Activated naive CD8-positive, alpha-beta T cell (primary cell): Measurements from ENCODE around the gene AMOTL1.

Experiments used
- H3K27ac Mint-ChIP-seq: one replicate; pipeline ENCODE4 v1.8.0; 2021; ENCODE audit warnings: mixed read lengths
- H3K27me3 Mint-ChIP-seq: one replicate; pipeline ENCODE4 v1.8.0; 2021; ENCODE audit warnings: mixed read lengths
- H3K36me3 Mint-ChIP-seq: one replicate; pipeline ENCODE4 v1.8.0; 2021; ENCODE audit warnings: mixed read lengths
- H3K4me1 Mint-ChIP-seq: one replicate; pipeline ENCODE4 v1.8.0; 2021; ENCODE audit warnings: low read depth, mixed read lengths
- H3K4me3 Mint-ChIP-seq: one replicate; pipeline ENCODE4 v1.8.0; 2021; ENCODE audit warnings: mild to moderate bottlenecking, mixed read lengths
- H3K9me3 Mint-ChIP-seq: one replicate; pipeline ENCODE4 v1.8.0; 2021; ENCODE audit warnings: low read depth, mixed read lengths

AMOTL1 gene

GRCh38 chr11:94735907-94736306 is 32.2 kb upstream of the AMOTL1 start:
- Mint-ChIP-seq H3K9me3 (no peaks in the 10 kb centered on the region), H3K27ac (no peak overlapping the region), H3K4me3 (no peak overlapping the region), H3K36me3 (no peaks in the 10 kb centered on the region), H3K4me1 (peaks cover 2% of the 10 kb centered on the region), H3K27me3 (peaks cover 2% of the 10 kb centered on the region)

DNA sequence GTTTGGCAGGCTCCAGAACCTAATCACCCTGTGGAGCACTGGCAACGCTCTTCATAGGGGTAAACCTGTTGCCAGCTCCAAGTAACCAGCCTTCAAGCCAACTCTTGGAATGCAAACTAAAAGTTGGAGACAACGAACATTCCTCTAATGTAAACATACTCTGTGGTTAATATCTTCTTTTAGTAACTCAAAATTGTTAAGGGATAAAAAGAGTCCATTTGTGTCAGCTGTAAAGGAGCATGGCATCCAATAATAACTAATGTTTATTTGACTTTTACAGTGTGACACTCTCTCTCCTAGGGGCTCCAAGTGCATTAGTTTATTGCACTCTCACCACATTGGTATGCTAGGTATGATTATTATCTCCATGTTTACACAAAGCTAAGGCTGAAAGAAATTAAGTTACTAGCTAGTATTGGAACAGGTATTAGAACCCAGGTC is 31.0 kb upstream of the AMOTL1 start:
- no peak overlapping the region for H3K4me3 Mint-ChIP-seq
- H3K27ac Mint-ChIP-seq, result no peak overlapping the region

GRCh38 chr11:94738746-94739145 is 29.4 kb upstream of the AMOTL1 start:
- Mint-ChIP-seq H3K27ac (no peak overlapping the region), H3K9me3 (no peaks in the 10 kb centered on the region), H3K27me3 (peaks cover 22% of the 10 kb centered on the region), H3K4me3 (no peak overlapping the region), H3K36me3 (no peaks in the 10 kb centered on the region), H3K4me1 (peaks cover 13% of the 10 kb centered on the region)

More for the DNA sequence above, 31.0 kb upstream of the AMOTL1 start:
- no peaks in the 10 kb centered on the region for H3K36me3 Mint-ChIP-seq
- H3K27me3 Mint-ChIP-seq, result peaks cover 13% of the 10 kb centered on the region
- peaks cover 13% of the 10 kb centered on the region for H3K4me1 Mint-ChIP-seq
- H3K9me3 Mint-ChIP-seq, result no peaks in the 10 kb centered on the region

- no peak overlapping the region for H3K4me3 Mint-ChIP-seq
- H3K9me3 Mint-ChIP-seq, result no peaks in the 10 kb centered on the region
- H3K27ac Mint-ChIP-seq, result no peak overlapping the region
- H3K4me1 Mint-ChIP-seq, result peaks cover 13% of the 10 kb centered on the region
- H3K27me3 Mint-ChIP-seq, result peaks cover 26% of the 10 kb centered on the region
- H3K36me3 Mint-ChIP-seq, result no peaks in the 10 kb centered on the region
Measured at GRCh38 chr11:94739331-94739730, 28.8 kb upstream of the AMOTL1 start.

DNA sequence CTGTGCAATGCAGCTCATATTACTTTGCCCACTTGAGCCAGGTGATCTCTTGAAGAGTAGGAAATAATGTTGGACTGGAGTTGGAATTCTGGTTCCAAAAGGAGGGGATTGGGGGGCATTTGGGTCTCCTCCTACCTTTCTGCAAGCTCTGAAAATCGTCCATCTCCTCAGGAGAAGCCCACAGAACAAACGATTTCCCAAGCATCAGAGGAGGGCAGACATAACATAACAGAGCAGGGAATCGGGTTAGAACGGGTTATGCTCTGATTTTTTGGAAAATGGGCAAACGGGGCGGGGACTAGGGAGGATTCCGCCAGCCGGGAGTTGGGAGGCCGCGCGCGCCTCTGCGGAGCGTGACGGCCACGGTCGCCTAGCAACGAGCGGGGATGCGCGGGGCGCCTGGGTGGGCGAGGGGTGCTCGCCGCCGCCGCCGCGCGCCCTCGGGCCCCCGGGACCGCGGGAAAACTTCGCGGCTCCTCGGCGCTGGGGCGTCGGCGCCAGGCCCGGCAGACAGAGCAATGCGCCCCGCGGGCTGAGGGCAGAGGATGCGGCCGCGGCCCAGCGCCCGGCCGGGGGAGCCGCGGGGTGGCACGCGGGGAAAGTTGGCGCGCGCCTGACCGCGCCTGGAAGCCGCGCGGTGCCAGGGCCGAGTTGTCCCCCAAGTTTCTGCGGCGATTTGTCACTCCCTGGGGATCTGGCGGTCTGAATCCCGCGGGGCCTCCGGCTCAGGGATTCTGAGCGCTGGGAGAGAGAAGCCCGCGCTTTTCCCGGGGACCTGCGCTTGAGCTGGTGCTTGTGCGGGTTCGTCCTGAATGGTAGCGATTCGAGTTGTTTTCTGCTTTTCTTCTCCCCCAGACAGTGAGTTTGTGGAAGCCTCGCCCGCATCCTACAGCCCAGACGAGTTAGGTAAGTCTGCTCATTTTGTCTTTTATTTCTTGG is 27.8 kb upstream of the AMOTL1 start:
- peaks cover 28% of the 10 kb centered on the region for H3K27me3 Mint-ChIP-seq
- H3K4me3 Mint-ChIP-seq, result peak overlapping the region; percentile 77
- H3K9me3 Mint-ChIP-seq, result no peaks in the 10 kb centered on the region
- no peaks in the 10 kb centered on the region for H3K36me3 Mint-ChIP-seq
- no peak overlapping the region for H3K27ac Mint-ChIP-seq
- peaks cover 13% of the 10 kb centered on the region for H3K4me1 Mint-ChIP-seq

- H3K4me3 Mint-ChIP-seq, result peak overlapping the region; percentile 77
- no peak overlapping the region for H3K27ac Mint-ChIP-seq
- H3K36me3 Mint-ChIP-seq, result no peaks in the 10 kb centered on the region
- H3K4me1 Mint-ChIP-seq, result peaks cover 13% of the 10 kb centered on the region
- peaks cover 29% of the 10 kb centered on the region for H3K27me3 Mint-ChIP-seq
- no peaks in the 10 kb centered on the region for H3K9me3 Mint-ChIP-seq
Measured at GRCh38 chr11:94741022-94741679, 27.0 kb upstream of the AMOTL1 start.

GRCh38 chr11:94742665-94743064 is 25.5 kb upstream of the AMOTL1 start:
- peaks cover 32% of the 10 kb centered on the region for H3K27me3 Mint-ChIP-seq
- no peak overlapping the region for H3K4me3 Mint-ChIP-seq
- no peak overlapping the region for H3K27ac Mint-ChIP-seq
- H3K36me3 Mint-ChIP-seq, result no peaks in the 10 kb centered on the region
- H3K4me1 Mint-ChIP-seq, result peaks cover 13% of the 10 kb centered on the region
- no peaks in the 10 kb centered on the region for H3K9me3 Mint-ChIP-seq

- H3K9me3 Mint-ChIP-seq, result no peaks in the 10 kb centered on the region
- H3K36me3 Mint-ChIP-seq, result no peaks in the 10 kb centered on the region
- peaks cover 3% of the 10 kb centered on the region for H3K4me1 Mint-ChIP-seq
- H3K4me3 Mint-ChIP-seq, result no peak overlapping the region
- no peak overlapping the region for H3K27ac Mint-ChIP-seq
- peaks cover 30% of the 10 kb centered on the region for H3K27me3 Mint-ChIP-seq
Measured at GRCh38 chr11:94746721-94747120, 21.4 kb upstream of the AMOTL1 start.

DNA sequence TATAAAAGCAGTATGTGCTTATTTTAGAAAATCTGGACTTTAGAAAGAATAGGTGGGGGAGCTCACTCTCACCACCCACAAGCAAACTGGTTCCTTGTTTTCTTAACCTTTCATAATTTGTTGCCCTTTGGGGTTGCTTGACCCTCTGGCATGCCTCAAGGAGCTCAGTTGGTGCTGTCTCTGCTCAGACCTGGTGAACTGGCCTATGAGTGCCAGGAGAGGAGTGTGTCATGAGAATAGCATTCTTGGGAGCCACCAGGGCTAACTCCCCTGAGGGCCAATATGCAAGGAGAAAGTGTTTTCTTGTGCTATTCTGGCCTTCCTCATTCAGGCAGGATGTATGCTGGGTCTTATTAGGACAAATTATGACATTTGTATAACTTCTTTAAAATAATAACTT is 21.0 kb upstream of the AMOTL1 start:
- Mint-ChIP-seq H3K4me1 (no peaks in the 10 kb centered on the region), H3K9me3 (no peaks in the 10 kb centered on the region), H3K4me3 (no peak overlapping the region), H3K27me3 (peaks cover 29% of the 10 kb centered on the region), H3K27ac (no peak overlapping the region), H3K36me3 (no peaks in the 10 kb centered on the region)

DNA sequence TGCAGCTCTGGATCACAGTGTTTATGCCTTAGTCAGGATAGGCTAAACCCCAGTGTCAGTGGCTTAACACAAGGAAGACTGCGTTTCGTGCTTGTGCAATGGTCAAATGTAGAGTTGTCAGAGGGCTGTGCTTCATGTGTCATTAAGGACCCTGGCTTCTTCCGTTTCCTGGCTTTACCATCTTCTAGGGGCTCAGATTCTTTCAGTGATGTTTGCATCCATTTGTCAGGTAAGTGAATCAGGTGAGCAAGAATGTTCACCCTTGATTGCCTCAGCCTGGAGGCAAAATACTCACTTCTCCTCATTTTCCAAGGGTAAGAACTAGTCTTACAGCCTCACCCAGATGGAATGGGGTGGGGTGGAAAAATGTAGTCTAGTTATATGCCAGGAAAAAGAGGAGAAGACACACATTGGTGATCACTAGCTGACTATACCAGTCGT is 20.5 kb upstream of the AMOTL1 start:
- H3K4me3 Mint-ChIP-seq, result no peak overlapping the region
- H3K27ac Mint-ChIP-seq, result no peak overlapping the region
- no peaks in the 10 kb centered on the region for H3K4me1 Mint-ChIP-seq
- H3K27me3 Mint-ChIP-seq, result peaks cover 26% of the 10 kb centered on the region
- no peaks in the 10 kb centered on the region for H3K9me3 Mint-ChIP-seq
- no peaks in the 10 kb centered on the region for H3K36me3 Mint-ChIP-seq

GRCh38 chr11:94749369-94749768 is 18.8 kb upstream of the AMOTL1 start:
- Mint-ChIP-seq H3K4me1 (no peaks in the 10 kb centered on the region), H3K27me3 (peaks cover 16% of the 10 kb centered on the region), H3K27ac (no peak overlapping the region), H3K4me3 (no peak overlapping the region), H3K9me3 (no peaks in the 10 kb centered on the region), H3K36me3 (no peaks in the 10 kb centered on the region)

DNA sequence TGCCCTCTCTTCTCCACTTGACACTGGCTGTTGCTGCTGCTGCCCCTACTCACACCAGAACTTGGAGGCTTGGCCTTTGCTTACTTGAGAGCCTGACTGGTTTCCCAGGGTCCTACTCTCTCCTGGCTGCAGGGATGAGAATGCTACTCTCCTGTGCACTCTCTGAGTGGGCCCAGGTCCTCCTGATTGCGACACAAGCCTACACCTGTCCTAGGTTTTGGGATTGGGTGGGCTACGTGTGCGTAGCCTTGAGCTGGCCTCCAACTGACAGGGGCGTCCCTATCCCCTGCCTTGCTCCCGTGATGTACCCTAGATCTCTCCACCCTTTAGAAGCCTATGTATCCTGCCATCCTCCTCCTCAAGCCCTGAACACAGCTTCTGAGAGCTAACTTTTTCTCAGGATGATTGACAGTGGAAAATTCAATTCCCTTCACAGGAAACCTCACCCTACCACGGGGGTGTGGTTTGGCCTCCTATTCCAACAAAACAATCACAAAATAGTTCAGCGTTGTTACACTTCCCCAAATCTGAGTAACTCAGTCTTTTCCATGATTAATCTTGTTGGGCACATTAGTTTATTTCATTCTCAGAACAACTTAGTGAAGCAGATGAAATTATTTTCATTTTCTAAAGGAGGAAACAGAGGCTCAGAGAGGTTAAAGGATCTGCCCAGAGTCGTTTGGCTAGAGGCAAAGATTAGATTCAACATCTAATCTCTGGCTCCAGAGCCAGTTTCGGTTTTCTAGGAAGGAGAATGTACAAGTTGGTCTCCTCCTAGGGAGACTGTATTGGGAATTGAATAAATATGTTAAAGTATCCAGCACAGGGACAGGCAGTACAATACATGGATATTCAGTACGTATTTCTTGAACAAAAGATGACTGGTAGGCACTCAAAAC is 17.6 kb upstream of the AMOTL1 start:
- H3K4me1 Mint-ChIP-seq, result no peaks in the 10 kb centered on the region
- no peak overlapping the region for H3K27ac Mint-ChIP-seq
- no peaks in the 10 kb centered on the region for H3K9me3 Mint-ChIP-seq
- H3K27me3 Mint-ChIP-seq, result peaks cover 14% of the 10 kb centered on the region
- no peak overlapping the region for H3K4me3 Mint-ChIP-seq
- H3K36me3 Mint-ChIP-seq, result no peaks in the 10 kb centered on the region

GRCh38 chr11:94751218-94751609 is 16.9 kb upstream of the AMOTL1 start:
- Mint-ChIP-seq H3K27ac (no peak overlapping the region), H3K36me3 (no peaks in the 10 kb centered on the region), H3K27me3 (peaks cover 14% of the 10 kb centered on the region), H3K9me3 (no peaks in the 10 kb centered on the region), H3K4me1 (no peaks in the 10 kb centered on the region), H3K4me3 (no peak overlapping the region)

- Mint-ChIP-seq H3K27ac (no peak overlapping the region), H3K36me3 (no peaks in the 10 kb centered on the region), H3K4me3 (no peak overlapping the region), H3K4me1 (no peaks in the 10 kb centered on the region), H3K9me3 (no peaks in the 10 kb centered on the region), H3K27me3 (peaks cover 14% of the 10 kb centered on the region)
Measured at GRCh38 chr11:94751786-94752185, 16.4 kb upstream of the AMOTL1 start.
